Hypothalamus (tissue), 51 donors: ENCODE data around the gene SLC9A2.

Source experiments
- DNase-seq, 51 donors: peaks; one replicate each; lab custom pipeline; 2025; lab: John Stamatoyannopoulos, UW

The SLC9A2 gene, protein sequence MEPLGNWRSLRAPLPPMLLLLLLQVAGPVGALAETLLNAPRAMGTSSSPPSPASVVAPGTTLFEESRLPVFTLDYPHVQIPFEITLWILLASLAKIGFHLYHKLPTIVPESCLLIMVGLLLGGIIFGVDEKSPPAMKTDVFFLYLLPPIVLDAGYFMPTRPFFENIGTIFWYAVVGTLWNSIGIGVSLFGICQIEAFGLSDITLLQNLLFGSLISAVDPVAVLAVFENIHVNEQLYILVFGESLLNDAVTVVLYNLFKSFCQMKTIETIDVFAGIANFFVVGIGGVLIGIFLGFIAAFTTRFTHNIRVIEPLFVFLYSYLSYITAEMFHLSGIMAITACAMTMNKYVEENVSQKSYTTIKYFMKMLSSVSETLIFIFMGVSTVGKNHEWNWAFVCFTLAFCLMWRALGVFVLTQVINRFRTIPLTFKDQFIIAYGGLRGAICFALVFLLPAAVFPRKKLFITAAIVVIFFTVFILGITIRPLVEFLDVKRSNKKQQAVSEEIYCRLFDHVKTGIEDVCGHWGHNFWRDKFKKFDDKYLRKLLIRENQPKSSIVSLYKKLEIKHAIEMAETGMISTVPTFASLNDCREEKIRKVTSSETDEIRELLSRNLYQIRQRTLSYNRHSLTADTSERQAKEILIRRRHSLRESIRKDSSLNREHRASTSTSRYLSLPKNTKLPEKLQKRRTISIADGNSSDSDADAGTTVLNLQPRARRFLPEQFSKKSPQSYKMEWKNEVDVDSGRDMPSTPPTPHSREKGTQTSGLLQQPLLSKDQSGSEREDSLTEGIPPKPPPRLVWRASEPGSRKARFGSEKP

GRCh38 chr2:102619414-102620319 lies at the start of gene SLC9A2:
TSS of gene SLC9A2 (plus strand) at chr2:102619553. CDS start at chr2:102619849, 296 bp downstream.
- DNase-seq, result peak in 1 of 51 donors; percentile 11

GRCh38 chr2:102575888-102576287 lies 43.5 kb upstream of the SLC9A2 start:
- DNase-seq, result no peak

DNA sequence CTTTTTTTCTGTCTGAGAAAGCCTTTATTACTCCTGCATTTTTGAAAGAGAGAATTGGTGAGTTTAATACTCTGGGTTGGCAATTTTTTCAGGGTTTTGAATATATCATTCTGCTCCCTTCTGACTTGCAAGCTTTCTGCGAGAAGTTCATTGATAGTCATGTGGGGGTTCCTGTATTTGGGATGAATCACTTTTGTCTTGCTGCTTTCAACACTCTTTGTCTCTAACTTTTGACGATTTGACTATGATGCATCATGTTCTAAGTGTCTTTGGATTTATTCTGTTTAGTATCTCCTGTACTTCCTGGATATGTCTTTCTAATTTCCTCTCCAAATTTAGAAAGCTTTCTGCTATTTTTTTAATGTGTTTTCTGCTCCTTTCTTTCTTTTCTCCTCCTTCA lies 41.0 kb upstream of the SLC9A2 start:
- DNase-seq, result no peak

- DNase-seq, result no peak
These were observed 37.4 kb upstream of the SLC9A2 start for GRCh38 chr2:102581911-102582310.

GRCh38 chr2:102582845-102583244 lies 36.5 kb upstream of the SLC9A2 start:
- DNase-seq, result no peak

GRCh38 chr2:102585847-102586404 lies 33.4 kb upstream of the SLC9A2 start:
- no peak for DNase-seq

- no peak for DNase-seq
These were observed 31.0 kb upstream of the SLC9A2 start for GRCh38 chr2:102588213-102588939.

DNA sequence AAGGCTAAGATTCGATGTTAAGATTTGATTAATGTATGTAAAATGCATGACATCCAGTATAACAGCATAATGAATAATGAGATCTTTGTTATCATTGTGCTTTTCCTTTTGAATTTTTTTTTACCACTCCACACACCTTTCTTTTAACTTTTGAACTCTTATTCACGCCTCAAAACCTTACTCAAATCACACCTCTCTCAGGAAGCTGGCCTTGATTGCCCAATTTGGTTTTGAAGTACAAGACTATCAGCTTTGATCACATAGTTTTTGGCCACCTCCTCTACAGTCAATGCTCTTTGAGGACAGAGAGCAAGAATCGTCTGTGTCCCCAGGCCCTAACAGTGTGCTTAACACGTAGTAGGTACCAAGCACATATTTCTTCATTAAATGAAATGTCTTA lies 29.9 kb upstream of the SLC9A2 start:
- no peak for DNase-seq

DNA sequence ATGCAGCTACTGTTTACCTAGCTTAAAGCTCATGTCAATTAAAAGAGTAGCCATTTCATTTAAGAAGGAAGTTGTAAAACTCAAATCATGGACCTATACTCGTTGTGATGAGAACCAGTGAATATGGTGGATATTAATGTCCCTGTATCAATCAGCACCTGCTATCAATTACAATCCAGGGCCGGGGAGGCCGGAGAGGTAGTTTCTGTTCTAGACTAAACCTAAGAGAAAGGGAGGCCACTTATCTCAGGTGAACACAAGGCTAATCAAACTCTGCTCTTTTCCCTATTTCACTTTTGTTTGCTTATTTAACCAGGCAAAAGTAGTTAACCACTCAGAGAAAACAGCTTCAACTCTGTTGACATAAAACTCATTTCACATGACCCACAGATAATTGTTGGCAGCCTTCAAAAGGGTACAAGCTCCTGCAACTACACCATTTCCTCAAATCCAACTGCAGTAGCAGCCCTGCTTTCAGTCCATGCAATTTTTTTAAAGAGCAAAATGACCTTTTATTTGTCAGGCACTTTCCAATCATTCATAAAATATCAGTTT lies 27.8 kb upstream of the SLC9A2 start:
- no peak for DNase-seq

DNA sequence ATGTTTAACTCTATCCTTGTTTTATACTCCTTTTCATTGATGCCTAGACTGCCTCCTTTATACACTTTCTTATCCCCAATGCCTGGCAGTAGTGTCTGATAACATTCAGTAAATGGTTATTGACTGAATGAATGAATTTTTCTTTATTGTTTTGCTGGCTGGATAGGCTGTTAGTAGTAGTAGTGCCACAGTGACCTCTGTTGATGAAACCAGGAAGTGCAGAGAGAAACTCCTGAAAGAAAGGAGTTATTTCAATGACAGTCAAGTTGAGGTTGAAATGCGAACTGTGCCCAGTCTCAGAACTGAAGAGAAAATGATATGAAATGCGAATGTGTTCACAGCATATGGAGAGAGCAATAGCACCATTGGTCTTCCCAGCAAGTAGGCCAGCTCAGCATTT lies 26.8 kb upstream of the SLC9A2 start:
- no peak for DNase-seq

DNA sequence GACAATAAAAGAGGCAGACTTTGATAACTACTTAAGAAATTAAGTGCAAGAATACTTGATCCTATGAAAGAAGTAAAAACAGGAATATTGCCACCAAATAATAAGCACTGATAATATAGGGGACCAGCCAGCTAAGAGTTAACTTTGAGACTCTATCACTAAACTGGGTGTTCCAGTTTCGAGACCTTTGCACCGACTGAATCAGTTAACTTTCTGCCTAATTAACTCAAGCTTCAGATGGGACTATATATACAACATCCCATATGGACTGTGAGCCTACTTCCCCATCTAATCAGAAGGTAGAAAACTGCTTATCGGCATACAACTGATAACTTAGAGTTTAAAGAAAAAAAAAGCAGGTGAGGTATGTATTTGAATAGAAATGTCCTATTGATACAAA lies 25.8 kb upstream of the SLC9A2 start:
- no peak for DNase-seq

- no peak for DNase-seq
These were observed 24.8 kb upstream of the SLC9A2 start for GRCh38 chr2:102594445-102595016.

- no peak for DNase-seq
These were observed 21.6 kb upstream of the SLC9A2 start for GRCh38 chr2:102597788-102598187.

DNA sequence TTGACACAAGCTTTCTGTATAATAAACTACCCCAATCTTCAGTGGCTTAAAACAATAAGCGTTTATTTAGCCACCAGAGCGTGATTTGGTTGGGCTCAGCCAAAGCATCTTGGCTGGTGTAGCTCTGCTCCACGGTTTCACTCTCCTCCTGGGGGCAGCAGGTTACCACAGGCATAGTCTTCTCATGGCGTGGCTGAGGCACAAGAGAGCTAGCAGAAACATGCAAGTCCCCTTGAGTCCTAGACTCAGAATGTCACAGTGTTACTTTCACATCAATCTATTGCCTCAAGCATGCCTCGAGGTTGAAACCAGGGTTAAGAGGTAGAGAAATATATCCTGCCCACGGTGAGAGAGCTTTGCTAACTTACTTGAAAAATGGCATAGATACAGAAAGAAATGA lies 19.9 kb upstream of the SLC9A2 start:
- no peak for DNase-seq

- no peak for DNase-seq
These were observed 17.6 kb upstream of the SLC9A2 start for GRCh38 chr2:102601730-102602129.

DNA sequence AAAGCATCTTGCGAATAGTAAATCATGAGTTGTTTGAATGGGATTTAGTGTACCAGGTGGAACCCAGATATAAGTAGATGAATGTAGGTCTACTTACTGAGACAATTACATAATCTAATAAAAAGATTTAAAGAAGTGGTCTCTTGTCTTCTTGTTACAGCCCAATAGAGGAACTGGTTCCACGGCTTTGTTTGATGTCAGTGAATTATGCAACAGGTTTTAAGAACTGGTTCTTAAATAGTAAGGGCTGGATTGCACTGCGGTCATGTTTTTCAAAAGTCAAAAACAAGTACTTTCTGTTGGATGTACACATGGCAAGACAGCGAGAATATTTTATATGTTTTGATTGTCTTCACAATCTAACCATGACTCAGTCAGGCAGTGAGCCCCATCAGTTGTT lies 15.4 kb upstream of the SLC9A2 start:
- DNase-seq, result no peak

DNA sequence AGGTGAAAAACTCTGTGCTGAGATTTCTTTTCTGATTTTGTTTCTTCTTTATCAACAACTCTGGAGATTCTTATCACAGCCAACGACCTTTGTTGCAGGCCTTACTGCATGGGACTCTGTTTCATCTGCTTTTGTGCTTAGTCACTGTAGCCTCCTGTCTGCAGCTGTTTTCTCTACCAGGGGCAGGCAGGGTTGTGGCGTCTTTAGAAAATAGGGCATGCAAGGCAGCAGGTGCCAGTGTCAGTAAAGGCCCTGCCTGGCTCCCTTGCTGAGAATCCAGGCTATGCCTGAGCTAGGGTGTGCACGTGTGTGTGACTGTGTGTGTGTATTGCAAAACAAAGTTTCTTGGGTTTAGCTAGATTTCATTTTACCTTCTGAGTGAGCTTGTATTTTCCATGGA lies 14.6 kb upstream of the SLC9A2 start:
- no peak for DNase-seq

DNA sequence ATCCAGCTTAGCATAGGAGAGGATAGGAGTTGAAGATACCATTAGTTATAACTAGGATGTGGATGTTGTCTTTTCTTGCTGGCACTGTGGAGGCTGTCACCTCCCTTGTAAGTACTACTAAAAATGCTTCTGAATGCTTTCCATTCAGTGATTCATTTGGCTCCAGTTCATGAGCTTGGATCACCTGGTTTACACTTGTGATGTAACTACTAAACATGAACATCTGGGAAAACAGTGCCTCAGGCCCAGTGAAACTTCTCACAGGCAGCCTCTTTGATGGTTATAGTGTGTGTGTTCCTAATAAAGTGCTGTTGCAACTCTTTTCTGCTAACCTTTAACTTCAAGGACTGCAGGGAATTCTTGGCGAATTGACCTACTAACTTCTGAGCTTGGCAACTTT lies 13.0 kb upstream of the SLC9A2 start:
- no peak for DNase-seq
